Right forelimb (tissue), 1 donor: ENCODE data around the gene IER5.
"Not testable (repeated sequence)": the region's sequence is repeated elsewhere in the genome, so short reads cannot be mapped to it uniquely, and the experiment has no call there.

Experiments
- DNase-seq: peaks from one replicate; pipeline ENCODE4 v3.0.0-alpha.2; 2018

IER5 gene

DNA sequence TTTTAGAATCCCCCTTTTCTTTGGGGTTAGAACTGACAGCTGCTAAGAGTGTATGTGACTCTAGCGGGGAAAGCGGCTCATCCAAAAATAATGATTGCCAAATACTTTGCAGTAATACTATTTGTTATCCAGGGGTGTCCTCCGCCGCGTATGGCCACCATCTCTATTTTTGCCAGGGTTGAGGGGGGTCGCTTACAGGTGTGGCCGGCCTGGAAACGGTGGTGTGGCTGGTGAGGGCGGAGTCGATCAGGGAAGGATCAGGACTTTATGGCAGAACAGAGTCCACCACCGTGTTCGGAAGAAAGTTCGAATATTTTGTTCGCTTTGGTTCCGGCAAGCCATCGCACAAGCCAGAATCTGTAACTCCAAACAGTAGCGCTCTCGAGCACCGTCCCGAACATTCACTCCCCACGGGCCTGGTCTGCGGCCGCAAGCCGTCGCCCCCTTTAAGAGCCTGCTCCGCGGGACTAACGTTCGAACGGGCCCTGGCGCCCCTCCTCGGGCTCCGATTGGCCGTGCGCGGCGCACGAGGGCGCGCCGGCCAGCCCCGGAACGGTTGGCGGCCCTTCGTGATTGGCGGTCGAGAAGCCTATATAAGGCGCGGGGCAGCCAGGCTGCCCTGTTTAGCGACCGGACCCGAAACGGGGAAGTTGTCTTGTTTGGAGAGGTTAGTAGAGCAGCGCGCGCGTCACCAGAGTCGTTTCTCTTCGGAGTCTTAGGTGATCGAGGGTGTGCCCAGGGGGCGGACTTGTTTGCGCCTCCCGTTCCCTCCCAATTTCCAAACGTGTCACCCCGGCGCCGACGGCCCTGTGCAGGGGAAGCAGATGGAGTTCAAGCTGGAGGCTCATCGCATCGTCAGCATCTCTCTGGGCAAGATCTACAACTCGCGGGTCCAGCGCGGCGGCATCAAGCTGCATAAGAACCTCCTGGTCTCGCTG, at the start of gene IER5:
IER5 (plus strand) TSS at position 622 of the 938 bp plus-strand sequence; CDS start at position 825, 203 bp downstream.
- DNase-seq: peak; percentile 98

GRCh38 chr1:181040284-181040865, 48.1 kb upstream of the IER5 start:
- no peak for DNase-seq

DNA sequence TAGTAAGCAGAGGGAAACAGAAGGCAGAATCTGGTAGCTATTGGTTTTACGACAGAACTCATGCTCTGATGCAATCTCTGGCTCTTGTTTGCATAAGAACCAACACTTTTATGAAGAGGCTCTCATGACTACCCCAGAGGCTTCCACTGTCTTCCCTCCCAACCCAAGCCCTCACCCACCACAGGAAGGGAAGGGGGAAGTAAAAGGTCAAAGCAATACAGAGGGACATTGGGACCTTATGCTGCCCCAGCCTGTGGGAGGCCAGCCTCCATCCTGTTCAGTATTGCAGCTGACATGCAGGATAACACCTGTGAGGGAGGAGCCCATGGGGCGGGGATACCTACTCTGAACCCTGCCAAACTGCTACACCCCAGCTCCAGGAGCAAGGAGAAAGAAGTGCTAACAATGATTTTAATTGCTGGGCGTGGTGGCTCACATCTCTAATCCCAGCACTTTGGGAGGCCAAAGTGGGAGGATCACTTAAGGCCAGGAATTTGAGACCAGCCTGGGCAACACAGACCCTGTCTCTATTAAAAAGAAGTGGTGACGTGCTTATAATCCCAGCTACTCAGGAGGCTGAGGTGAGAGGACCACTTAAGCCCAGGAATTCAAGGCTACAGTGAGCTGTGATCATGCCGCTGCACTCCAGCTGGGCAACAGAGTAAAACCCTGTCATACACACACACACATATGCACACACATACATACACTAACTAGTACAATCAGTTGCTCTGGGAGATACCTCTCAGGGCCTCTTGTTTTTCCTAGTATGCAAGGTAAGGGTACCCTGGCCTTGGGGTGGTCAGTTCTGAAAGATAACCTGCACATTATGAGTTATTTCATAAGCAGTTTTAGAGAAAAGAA, 45.2 kb upstream of the IER5 start:
- no peak for DNase-seq

- DNase-seq: no peak
Measured at GRCh38 chr1:181044449-181044966, 44.0 kb upstream of the IER5 start.

DNA sequence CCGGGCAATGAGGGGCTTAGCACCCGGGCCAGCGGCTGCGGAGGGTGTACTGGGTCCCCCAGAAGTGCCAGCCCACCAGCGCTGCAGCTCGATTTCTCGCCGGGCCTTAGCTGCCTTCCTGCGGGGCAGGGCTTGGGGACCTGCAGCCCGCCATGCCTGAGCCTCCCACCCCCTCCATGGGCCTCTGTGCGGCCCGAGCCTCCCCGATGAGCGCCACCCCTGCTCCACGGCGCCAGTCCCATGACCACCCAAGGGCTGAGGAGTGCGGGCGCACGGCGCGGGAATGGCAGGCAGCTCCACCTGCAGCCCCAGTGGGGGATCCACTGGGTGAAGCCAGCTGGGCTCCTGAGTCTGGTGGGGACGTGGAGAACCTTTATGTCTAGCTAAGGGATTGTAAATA, 42.6 kb upstream of the IER5 start:
- DNase-seq: not testable (repeated sequence)

DNA sequence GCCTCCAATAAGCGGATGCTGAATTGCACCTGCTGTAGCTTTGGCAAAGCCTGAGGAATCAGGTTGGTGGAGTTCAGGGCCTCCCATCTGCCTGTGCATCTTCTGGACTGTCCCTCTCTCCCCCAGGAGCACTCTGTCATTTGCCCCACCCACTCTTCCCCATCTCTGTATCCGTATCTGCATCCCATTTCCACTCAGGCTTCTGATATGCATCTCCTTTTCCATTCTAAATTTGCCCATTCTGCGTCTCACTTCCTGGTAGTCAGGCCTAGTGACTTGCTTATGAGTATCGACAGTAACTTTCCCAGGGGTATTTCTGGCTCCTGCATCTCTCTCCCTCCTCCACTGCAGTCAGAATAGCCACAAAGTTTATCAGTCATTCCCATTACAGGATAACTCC, 39.1 kb upstream of the IER5 start:
- DNase-seq: no peak

GRCh38 chr1:181050922-181051321, 37.6 kb upstream of the IER5 start:
- no peak for DNase-seq

DNA sequence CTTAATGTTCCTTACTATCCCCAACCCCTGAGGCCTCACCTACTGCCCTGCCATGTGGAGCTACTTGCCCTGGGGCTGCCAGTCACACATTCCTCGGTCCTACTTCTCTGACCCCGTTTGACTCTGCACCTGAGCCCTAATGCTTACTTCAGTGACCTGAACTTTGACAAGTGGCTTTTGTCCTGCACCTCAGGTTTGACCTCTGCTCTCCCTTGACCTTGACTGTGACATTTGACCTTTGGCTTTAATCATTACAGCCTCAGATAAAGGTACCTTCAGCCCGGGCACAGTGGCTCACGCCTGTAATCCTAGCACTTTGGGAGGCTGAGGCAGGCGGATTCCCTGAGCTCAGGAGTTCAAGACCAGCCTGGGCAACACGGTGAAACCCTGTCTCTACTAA, 31.9 kb upstream of the IER5 start:
- no peak for DNase-seq

GRCh38 chr1:181057079-181057478, 31.4 kb upstream of the IER5 start:
- no peak for DNase-seq

- no peak for DNase-seq
Measured at GRCh38 chr1:181059435-181059834, 29.1 kb upstream of the IER5 start.

DNA sequence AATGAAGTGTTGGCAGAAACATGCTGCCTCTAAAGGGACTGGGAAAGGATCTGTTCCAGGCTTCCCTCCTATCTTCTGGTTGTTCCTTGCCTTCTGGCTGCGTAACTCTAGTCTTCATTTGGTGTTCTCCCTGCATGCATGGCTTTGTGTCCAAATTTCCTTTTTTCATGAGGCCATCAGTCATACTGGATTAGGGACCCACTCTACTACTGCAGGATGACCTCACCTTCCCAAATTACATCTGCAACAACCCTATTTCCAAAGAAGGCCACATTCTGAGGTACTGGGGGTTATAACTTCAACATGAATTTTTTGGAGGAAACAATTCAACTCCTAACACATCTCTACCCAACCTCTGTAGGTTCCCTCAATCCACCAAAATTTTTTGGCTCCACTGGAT, 28.4 kb upstream of the IER5 start:
- DNase-seq: no peak

DNA sequence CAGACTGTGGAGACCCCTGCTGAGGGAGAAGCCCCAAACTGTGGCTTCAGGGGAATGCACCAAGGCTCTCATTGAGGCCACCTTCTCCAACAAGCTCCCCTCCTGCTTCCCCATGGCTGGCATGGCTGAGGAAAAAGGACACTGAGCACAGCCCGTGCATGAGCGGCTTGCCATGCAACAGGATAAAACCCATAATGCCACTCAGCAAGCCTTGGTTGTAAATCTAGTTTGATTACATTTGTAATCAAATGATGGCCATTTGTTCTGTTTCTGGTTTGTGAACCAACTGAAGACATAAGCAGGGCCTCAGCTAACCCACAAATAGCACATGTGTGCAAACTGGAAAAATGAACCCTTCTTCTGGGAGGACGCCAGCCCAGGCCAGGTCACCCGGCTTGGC, 27.6 kb upstream of the IER5 start:
- not testable (repeated sequence) for DNase-seq

GRCh38 chr1:181061487-181061886, 27.0 kb upstream of the IER5 start:
- no peak for DNase-seq

- no peak for DNase-seq
Measured at GRCh38 chr1:181061891-181062835, 26.3 kb upstream of the IER5 start.

GRCh38 chr1:181062836-181063428, 25.6 kb upstream of the IER5 start:
- DNase-seq: no peak

- no peak for DNase-seq
Measured at GRCh38 chr1:181064011-181064623, 24.4 kb upstream of the IER5 start.

DNA sequence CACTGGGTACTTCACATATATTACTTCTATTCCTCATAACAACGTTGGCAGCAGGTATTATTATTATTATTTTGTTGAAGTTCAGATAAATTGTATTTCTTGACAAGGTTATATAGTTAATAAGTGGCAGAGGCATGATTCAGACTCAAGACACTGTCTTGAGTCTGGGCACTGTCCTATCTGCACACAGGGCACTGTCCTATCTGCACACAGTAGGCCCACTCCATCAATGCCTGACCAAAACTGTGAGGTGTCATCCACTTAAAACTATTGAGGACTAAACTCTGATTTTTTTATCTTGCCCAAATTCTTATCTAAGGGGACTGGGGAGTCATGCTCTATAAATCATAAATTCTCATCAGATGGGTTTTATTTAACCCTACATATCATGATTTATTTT, 23.8 kb upstream of the IER5 start:
- no peak for DNase-seq

DNA sequence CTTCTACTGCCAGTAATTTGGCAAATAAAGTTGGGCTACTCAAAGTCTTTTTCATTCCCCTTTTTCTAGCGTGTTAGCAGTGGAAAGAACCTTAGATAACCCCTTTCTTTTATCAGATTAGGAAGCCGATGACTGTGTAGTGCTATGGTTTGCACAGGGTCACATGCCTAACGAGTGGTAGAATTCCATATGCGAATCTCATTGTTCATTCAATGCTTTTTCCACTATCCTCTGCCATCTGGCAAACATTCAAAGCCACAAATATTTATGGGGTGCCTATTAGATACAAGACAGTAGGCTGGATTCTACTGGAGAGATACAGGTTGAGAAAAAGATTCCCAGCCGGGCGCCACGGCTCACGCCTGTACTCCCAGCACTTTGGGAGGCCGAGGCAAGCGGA, 14.9 kb upstream of the IER5 start:
- DNase-seq: no peak

DNA sequence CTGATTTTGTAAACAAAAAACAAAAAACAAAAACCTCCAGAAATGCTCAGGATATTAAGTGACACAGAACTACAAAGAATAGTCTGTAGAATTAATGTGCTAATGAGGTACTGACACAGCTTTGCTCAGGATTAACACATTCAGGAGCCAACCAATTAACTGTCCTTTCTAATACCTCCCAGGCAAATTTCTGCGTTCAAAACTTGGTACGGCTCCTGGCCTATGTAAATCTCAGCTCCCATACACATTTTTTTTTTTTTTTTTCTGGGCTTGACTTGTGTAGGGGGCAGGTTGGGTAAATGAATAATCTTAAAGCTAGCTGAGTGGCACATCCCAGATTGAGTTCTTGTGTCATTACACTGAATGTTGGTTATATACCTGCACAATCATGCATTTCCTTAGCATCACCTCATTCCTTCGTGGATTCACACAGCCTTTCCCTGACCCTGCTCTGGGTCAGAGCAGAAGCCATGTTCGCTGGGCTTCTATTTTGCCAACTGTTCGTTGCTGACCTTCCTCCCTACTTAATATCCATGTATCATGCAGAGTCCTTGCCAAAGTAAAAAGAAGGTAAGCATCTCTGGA, 12.6 kb upstream of the IER5 start:
- DNase-seq: no peak

- DNase-seq: no peak
Measured at GRCh38 chr1:181076852-181077251, 11.6 kb upstream of the IER5 start.
